ENCODE data around the gene KRT16.
"Not testable (repeated sequence)": the region's sequence is repeated elsewhere in the genome, so short reads cannot be mapped to it uniquely, and the experiment has no call there.

KRT16 gene

DNA sequence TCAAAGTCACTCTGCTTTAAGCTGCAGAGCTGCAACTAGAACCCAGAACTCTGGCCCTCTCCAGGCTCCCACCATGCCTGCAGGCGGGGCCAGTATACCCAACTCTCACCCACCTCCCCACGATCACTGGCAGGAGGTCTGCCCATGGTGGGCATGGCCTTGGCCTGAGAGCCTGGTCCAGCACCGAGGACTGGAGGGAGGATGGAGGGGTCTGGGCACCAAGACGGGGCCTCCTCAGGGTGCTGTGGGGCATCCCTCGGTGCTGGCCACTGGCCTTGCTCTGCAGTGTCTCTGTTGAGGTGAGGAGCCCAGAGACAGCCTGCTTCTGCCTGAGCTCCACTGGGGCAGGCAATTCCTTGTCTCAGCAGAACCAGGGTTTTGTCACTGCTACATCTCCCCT lies 1.5 kb upstream of the KRT16 start:
- Histone ChIP-seq H3K27me3 (ENCODE audit: control insufficient read depth in 2 of 2, insufficient read depth in 2 of 2, low read length in 2 of 2) (no peaks in the 10 kb centered on the region), H3K4me1 (ENCODE audit: control insufficient read depth in 2 of 2, insufficient read depth in 2 of 2, low read length in 2 of 2) (no peaks in the 10 kb centered on the region), H3K36me3 (ENCODE audit: control insufficient read depth in 2 of 2, insufficient read depth in 2 of 2, low read length in 2 of 2) (no peaks in the 10 kb centered on the region), H3K4me3 (ENCODE audit: low read length in 2 of 2) (no peak overlapping the region), H3K9me3 (ENCODE audit: control insufficient read depth in 2 of 2, low read length in 2 of 2) (no peaks in the 10 kb centered on the region), H3K27ac (ENCODE audit: low read depth in 2 of 2, low read length in 2 of 2) (no peak overlapping the region), H3K9ac (ENCODE audit: low read depth in 1 of 2, low read length in 2 of 2) (no peak overlapping the region)

DNA sequence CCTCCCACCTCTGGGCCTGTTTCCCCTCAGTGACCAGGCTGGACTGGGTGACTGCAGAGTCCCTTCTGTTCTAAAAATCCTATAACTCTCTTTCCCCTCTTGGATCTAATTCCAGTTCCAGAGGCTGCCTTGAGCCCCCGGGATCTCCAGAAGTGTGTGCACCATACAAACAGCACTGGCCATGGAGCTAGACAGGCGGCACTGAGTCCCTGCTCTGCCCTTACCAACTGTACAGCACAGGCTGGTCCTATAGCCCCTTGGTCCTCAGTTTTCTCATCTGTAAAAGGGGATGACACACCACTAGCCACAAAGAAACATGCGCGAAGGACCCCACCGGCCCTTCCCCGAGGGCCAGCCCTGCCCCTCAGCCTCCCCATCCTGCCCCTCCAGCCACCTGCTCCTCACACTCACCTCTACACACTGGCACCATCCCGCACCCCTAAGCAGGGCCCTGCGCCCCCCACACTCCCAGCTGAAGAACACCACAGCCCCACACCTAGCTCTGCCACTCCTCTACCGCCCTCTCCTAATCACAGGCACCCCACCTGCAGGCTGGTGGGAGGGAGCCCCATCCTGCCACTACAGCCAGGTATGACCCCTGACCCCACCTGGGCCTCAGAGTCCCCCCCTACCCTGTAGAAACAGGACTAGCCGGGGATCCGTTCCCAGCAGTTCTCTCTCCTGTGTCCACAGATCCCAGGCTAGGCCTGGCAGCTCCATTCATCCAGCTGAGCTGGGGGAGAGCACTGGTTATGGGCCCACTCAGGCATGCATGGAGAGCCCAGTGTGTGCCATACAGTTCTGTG lies 913 bp upstream of the KRT16 start:
- H3K36me3 ChIP-seq (ENCODE audit: control insufficient read depth in 2 of 2, insufficient read depth in 2 of 2, low read length in 2 of 2) = no peaks in the 10 kb centered on the region
- no peak overlapping the region for H3K9ac ChIP-seq (ENCODE audit: low read depth in 1 of 2, low read length in 2 of 2)
- H3K27me3 ChIP-seq (ENCODE audit: control insufficient read depth in 2 of 2, insufficient read depth in 2 of 2, low read length in 2 of 2) = no peaks in the 10 kb centered on the region
- H3K27ac ChIP-seq (ENCODE audit: low read depth in 2 of 2, low read length in 2 of 2) = no peak overlapping the region
- H3K4me3 ChIP-seq (ENCODE audit: low read length in 2 of 2) = no peak overlapping the region
- no peaks in the 10 kb centered on the region for H3K9me3 ChIP-seq (ENCODE audit: control insufficient read depth in 2 of 2, low read length in 2 of 2)
- no peaks in the 10 kb centered on the region for H3K4me1 ChIP-seq (ENCODE audit: control insufficient read depth in 2 of 2, insufficient read depth in 2 of 2, low read length in 2 of 2)

DNA sequence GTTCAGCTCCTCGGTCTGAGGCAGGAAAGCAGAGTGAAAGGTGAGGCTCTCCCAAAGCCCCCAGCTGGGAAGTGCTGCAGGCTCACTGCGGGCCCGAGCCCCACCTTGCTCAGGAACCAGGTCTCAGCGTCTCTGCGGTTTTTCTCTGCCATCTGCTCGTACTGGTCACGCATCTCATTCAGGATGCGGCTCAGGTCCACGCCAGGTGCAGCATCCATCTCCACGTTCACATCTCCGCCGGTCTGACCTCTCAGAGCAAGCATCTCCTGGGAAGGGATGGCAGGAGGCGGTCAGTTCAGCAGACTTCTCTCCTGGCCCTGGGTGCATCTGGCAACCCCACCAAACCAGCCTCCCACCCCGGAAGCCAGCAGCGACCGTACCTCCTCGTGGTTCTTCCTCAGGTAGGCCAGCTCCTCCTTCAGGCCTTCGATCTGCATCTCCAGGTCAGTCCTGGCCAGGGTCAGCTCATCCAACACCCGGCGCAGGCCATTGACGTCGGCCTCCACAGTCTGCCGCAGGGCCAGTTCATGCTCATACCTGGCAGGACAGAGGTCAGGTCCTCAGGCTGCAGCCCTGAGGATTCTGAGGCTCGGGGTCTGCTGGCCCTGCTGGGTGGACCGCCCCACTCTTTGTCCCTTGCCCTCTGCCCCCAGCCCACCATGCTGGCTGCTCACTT lies 1.5 kb downstream of the KRT16 start:
- Histone ChIP-seq H3K27ac (ENCODE audit: low read depth in 2 of 2, low read length in 2 of 2) (no peak overlapping the region), H3K9me3 (ENCODE audit: control insufficient read depth in 2 of 2, low read length in 2 of 2) (no peaks in the 10 kb centered on the region), H3K36me3 (ENCODE audit: control insufficient read depth in 2 of 2, insufficient read depth in 2 of 2, low read length in 2 of 2) (no peaks in the 10 kb centered on the region), H3K27me3 (ENCODE audit: control insufficient read depth in 2 of 2, insufficient read depth in 2 of 2, low read length in 2 of 2) (no peaks in the 10 kb centered on the region), H3K4me1 (ENCODE audit: control insufficient read depth in 2 of 2, insufficient read depth in 2 of 2, low read length in 2 of 2) (no peaks in the 10 kb centered on the region), H3K4me3 (ENCODE audit: low read length in 2 of 2) (no peak overlapping the region), H3K9ac (ENCODE audit: low read depth in 1 of 2, low read length in 2 of 2) (no peak overlapping the region)

DNA sequence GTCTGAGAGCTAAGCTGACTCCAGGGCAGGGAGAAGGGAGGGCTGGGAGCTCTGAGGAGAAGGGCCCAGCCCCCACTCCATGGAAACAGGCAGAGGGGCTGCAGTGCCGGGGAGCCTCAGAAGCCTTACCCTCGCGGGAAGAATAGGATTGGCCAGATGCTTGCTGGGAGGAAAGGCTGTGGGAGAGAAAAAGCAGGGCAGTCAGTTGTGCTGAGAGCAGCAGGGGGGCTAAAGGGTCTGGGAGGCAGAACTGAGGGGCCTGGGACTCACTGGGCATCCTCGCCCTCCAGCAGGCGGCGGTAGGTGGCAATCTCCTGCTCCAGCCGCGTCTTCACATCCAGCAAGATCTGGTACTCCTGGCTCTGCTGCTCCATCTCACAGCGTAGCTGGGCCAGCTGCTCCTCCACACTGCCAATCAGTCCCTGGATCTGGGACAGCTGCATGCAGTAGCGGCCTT lies 2.5 kb downstream of the KRT16 start:
- not testable (repeated sequence) for H3K36me3 ChIP-seq (ENCODE audit: control insufficient read depth in 2 of 2, insufficient read depth in 2 of 2, low read length in 2 of 2); H3K4me3 ChIP-seq (ENCODE audit: low read length in 2 of 2); H3K4me1 ChIP-seq (ENCODE audit: control insufficient read depth in 2 of 2, insufficient read depth in 2 of 2, low read length in 2 of 2); H3K27ac ChIP-seq (ENCODE audit: low read depth in 2 of 2, low read length in 2 of 2); H3K9ac ChIP-seq (ENCODE audit: low read depth in 1 of 2, low read length in 2 of 2); H3K9me3 ChIP-seq (ENCODE audit: control insufficient read depth in 2 of 2, low read length in 2 of 2); H3K27me3 ChIP-seq (ENCODE audit: control insufficient read depth in 2 of 2, insufficient read depth in 2 of 2, low read length in 2 of 2)

DNA sequence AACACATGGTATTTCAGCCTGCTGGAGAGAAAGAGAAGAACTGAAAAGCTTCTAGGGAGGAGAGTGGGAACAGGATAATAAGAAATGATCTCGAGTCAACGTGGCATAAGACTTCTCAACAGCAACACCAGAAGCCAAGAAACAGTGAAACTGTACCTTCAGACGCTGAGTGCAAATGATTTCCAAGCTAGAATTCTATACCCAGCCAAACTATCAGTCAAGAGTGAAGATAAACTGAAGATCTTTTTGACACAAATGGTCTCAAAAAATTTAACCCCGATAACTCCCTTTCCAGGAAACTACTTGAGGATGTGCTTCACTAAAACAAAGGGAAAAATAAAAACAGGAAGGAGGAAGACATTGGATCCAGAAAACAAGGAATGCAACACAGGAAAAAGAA lies 5.6 kb downstream of the KRT16 start:
- H3K36me3 ChIP-seq (ENCODE audit: control insufficient read depth in 2 of 2, insufficient read depth in 2 of 2, low read length in 2 of 2); H3K9ac ChIP-seq (ENCODE audit: low read depth in 1 of 2, low read length in 2 of 2); H3K27ac ChIP-seq (ENCODE audit: low read depth in 2 of 2, low read length in 2 of 2); H3K4me1 ChIP-seq (ENCODE audit: control insufficient read depth in 2 of 2, insufficient read depth in 2 of 2, low read length in 2 of 2); H3K27me3 ChIP-seq (ENCODE audit: control insufficient read depth in 2 of 2, insufficient read depth in 2 of 2, low read length in 2 of 2); H3K4me3 ChIP-seq (ENCODE audit: low read length in 2 of 2); H3K9me3 ChIP-seq (ENCODE audit: control insufficient read depth in 2 of 2, low read length in 2 of 2): not testable (repeated sequence)

DNA sequence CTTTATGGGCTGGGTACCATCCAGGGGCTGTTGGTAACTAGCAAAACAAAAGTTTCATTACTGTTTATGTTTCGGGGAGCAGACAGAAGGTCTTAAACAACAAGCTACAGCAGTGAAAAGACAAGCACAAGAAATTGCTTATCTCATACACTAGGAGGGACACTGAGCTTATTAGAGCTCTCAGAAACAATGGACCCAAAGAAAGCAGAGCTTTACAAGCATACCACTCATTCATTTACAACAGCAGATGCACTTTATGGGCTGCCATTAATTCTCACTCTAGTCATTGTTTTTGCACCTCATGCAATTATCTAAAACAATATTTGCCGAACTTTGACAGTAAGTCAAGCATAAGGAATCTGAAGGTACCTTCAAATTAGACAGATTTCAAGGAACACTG lies 10.0 kb downstream of the KRT16 start:
- no peak overlapping the region for H3K4me3 ChIP-seq (ENCODE audit: low read length in 2 of 2)
- no peaks in the 10 kb centered on the region for H3K9me3 ChIP-seq (ENCODE audit: control insufficient read depth in 2 of 2, low read length in 2 of 2)
- no peak overlapping the region for H3K27ac ChIP-seq (ENCODE audit: low read depth in 2 of 2, low read length in 2 of 2)
- no peak overlapping the region for H3K9ac ChIP-seq (ENCODE audit: low read depth in 1 of 2, low read length in 2 of 2)
- H3K4me1 ChIP-seq (ENCODE audit: control insufficient read depth in 2 of 2, insufficient read depth in 2 of 2, low read length in 2 of 2) = no peaks in the 10 kb centered on the region
- H3K27me3 ChIP-seq (ENCODE audit: control insufficient read depth in 2 of 2, insufficient read depth in 2 of 2, low read length in 2 of 2) = peaks cover 0 to 8% of the 10 kb centered on the region in 2 donors
- H3K36me3 ChIP-seq (ENCODE audit: control insufficient read depth in 2 of 2, insufficient read depth in 2 of 2, low read length in 2 of 2) = no peaks in the 10 kb centered on the region

DNA sequence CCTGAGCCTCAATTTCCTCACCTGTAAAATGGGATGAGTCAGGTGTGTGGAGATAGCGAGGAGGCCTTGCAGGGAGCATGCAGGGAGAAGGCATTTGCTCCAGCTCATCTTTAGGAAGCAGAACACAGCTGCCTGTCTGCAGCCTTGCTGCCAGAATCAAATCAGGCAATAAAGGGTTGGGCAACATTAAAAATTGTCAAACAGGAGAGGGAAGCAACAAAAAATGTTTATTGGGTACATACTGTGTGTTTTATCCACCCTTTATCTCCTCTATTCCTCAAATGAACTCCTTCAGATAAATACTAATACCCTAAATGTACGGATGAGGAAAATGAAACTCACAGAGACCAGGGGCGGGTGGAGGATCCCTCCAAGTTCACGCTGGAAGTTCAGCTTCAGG lies 12.2 kb downstream of the KRT16 start:
- H3K36me3 ChIP-seq (ENCODE audit: control insufficient read depth in 2 of 2, insufficient read depth in 2 of 2, low read length in 2 of 2) = no peaks in the 10 kb centered on the region
- peaks cover 0 to 8% of the 10 kb centered on the region in 2 donors for H3K27me3 ChIP-seq (ENCODE audit: control insufficient read depth in 2 of 2, insufficient read depth in 2 of 2, low read length in 2 of 2)
- no peaks in the 10 kb centered on the region for H3K9me3 ChIP-seq (ENCODE audit: control insufficient read depth in 2 of 2, low read length in 2 of 2)
- H3K4me1 ChIP-seq (ENCODE audit: control insufficient read depth in 2 of 2, insufficient read depth in 2 of 2, low read length in 2 of 2) = no peaks in the 10 kb centered on the region
- no peak overlapping the region for H3K27ac ChIP-seq (ENCODE audit: low read depth in 2 of 2, low read length in 2 of 2)
- H3K4me3 ChIP-seq (ENCODE audit: low read length in 2 of 2) = no peak overlapping the region
- no peak overlapping the region for H3K9ac ChIP-seq (ENCODE audit: low read depth in 1 of 2, low read length in 2 of 2)

DNA sequence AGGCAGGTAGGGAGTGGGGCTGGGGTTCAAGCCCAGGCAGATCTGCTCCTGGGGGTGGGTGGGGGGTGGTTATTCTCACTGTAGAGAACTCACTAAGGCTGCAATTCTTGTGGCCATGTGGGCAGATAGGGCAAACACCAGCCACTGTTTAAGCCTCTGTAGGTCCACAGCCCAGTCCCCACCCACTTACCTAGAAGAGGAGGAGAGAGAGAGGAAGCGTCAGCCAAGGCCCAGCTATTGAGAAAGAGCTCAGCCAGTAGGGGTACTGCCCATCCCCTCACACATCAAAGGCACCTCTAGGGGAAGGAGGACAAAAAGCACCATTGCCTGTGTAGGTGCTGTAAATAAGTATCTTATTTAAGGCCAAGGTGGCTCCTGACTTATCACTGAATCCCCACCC lies 12.9 kb downstream of the KRT16 start:
- Histone ChIP-seq H3K9me3 (ENCODE audit: control insufficient read depth in 2 of 2, low read length in 2 of 2) (no peaks in the 10 kb centered on the region), H3K4me3 (ENCODE audit: low read length in 2 of 2) (no peak overlapping the region), H3K9ac (ENCODE audit: low read depth in 1 of 2, low read length in 2 of 2) (no peak overlapping the region), H3K4me1 (ENCODE audit: control insufficient read depth in 2 of 2, insufficient read depth in 2 of 2, low read length in 2 of 2) (no peaks in the 10 kb centered on the region), H3K27ac (ENCODE audit: low read depth in 2 of 2, low read length in 2 of 2) (no peak overlapping the region), H3K36me3 (ENCODE audit: control insufficient read depth in 2 of 2, insufficient read depth in 2 of 2, low read length in 2 of 2) (no peaks in the 10 kb centered on the region), H3K27me3 (ENCODE audit: control insufficient read depth in 2 of 2, insufficient read depth in 2 of 2, low read length in 2 of 2) (peaks cover 2 to 10% of the 10 kb centered on the region in 2 donors)

DNA sequence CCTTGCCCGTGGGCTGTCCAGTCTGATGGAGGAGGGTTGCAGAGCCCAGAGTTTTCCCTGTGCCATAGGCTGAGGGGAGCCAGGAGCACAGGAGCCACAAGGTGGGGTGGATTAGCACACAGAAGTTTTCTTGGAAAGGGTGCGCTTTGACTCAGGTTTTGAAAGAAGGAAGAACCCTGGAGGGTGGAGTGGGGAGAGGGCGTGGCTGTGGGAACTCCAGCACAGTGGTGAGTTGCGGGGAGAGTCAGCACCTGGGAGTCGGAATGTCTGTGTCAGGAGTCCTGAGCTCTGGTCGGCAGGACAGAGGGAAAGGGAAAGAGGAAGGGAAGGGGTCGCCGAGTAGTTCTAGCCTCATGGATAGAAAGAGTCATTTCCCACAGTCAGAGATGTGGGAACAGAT lies 17.0 kb downstream of the KRT16 start:
- Histone ChIP-seq H3K27me3 (ENCODE audit: control insufficient read depth in 2 of 2, insufficient read depth in 2 of 2, low read length in 2 of 2) (peaks cover 6 to 8% of the 10 kb centered on the region in 2 donors), H3K27ac (ENCODE audit: low read depth in 2 of 2, low read length in 2 of 2) (no peak overlapping the region), H3K4me3 (ENCODE audit: low read length in 2 of 2) (no peak overlapping the region), H3K36me3 (ENCODE audit: control insufficient read depth in 2 of 2, insufficient read depth in 2 of 2, low read length in 2 of 2) (no peaks in the 10 kb centered on the region), H3K9me3 (ENCODE audit: control insufficient read depth in 2 of 2, low read length in 2 of 2) (no peaks in the 10 kb centered on the region), H3K9ac (ENCODE audit: low read depth in 1 of 2, low read length in 2 of 2) (no peak overlapping the region), H3K4me1 (ENCODE audit: control insufficient read depth in 2 of 2, insufficient read depth in 2 of 2, low read length in 2 of 2) (no peaks in the 10 kb centered on the region)

DNA sequence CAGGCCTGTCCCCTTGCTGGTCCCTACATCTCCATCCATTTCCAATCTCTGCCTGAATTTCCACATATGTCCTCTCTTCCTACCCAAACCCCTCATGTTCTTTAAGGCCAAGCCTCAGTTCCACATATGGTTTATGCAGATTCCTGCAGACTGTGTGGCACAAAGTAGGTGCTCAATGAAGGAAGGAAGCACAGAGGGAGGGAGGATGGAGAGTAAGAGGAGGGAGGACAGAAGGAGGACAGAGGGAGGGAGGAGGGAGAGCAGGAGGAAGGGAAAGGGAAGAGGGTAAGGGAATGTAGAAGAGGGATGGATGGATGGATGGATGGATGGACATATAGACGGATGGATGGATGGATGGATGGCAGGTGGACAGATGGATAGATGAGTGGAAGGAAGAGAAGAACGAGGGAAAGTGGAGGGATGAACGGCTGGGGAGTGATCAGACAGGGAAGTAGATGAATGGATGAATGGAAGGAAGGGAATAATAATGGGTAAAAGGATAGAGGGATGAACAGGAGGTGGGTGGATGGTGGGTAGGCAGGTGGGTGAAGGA lies 18.1 kb downstream of the KRT16 start:
- H3K4me1 ChIP-seq (ENCODE audit: control insufficient read depth in 2 of 2, insufficient read depth in 2 of 2, low read length in 2 of 2) = no peaks in the 10 kb centered on the region
- H3K9ac ChIP-seq (ENCODE audit: low read depth in 1 of 2, low read length in 2 of 2) = no peak overlapping the region
- H3K27ac ChIP-seq (ENCODE audit: low read depth in 2 of 2, low read length in 2 of 2) = no peak overlapping the region
- no peak overlapping the region for H3K4me3 ChIP-seq (ENCODE audit: low read length in 2 of 2)
- H3K36me3 ChIP-seq (ENCODE audit: control insufficient read depth in 2 of 2, insufficient read depth in 2 of 2, low read length in 2 of 2) = no peaks in the 10 kb centered on the region
- no peaks in the 10 kb centered on the region for H3K9me3 ChIP-seq (ENCODE audit: control insufficient read depth in 2 of 2, low read length in 2 of 2)
- H3K27me3 ChIP-seq (ENCODE audit: control insufficient read depth in 2 of 2, insufficient read depth in 2 of 2, low read length in 2 of 2) = peaks cover 4 to 8% of the 10 kb centered on the region in 2 donors

All from mucosa of rectum (tissue), 2 donors.